Measurements from ENCODE around the gene GLOD5. TPM values are rescaled to one million over a fixed set of nuclear protein-coding genes. Genes with fewer than 3 reads are reported as not detected.

Gene GLOD5
- total and polyA plus RNA-seq, 2 donors = 0.07 TPM; not detected in 1

- Histone ChIP-seq H3K27ac (ENCODE audit: low read depth in 1 of 2, low read length in 1 of 2) (no peak overlapping the region), H3K9me3 (ENCODE audit: control insufficient read depth in 2 of 2, insufficient read depth in 1 of 2, low read length in 1 of 2) (no peaks in the 10 kb centered on the region), H3K27me3 (ENCODE audit: control insufficient read depth in 2 of 2, insufficient read depth in 1 of 2, low read length in 1 of 2) (no peaks in the 10 kb centered on the region), H3K4me3 (ENCODE audit: low read length in 2 of 2) (no peak overlapping the region), H3K36me3 (ENCODE audit: control insufficient read depth in 2 of 2, insufficient read depth in 2 of 2, low read length in 1 of 2) (no peaks in the 10 kb centered on the region), H3K4me1 (ENCODE audit: control insufficient read depth in 2 of 2, insufficient read depth in 2 of 2, low read length in 2 of 2) (peaks cover 0 to 7% of the 10 kb centered on the region in 2 donors)
- WGBS = 94% methylated on average over 6 of the region's 6 CpGs
- no peak for DNase-seq (ENCODE audit: low read depth in 6 of 9, low spot score in 9 of 9)
Observed at GRCh38 chrX:48786825-48787504, 25.4 kb downstream of the GLOD5 start.

- Histone ChIP-seq H3K36me3 (ENCODE audit: control insufficient read depth in 2 of 2, insufficient read depth in 2 of 2, low read length in 1 of 2) (no peaks in the 10 kb centered on the region), H3K27me3 (ENCODE audit: control insufficient read depth in 2 of 2, insufficient read depth in 1 of 2, low read length in 1 of 2) (no peaks in the 10 kb centered on the region), H3K27ac (ENCODE audit: low read depth in 1 of 2, low read length in 1 of 2) (no peak overlapping the region), H3K4me3 (ENCODE audit: low read length in 2 of 2) (no peak overlapping the region), H3K9me3 (ENCODE audit: control insufficient read depth in 2 of 2, insufficient read depth in 1 of 2, low read length in 1 of 2) (no peaks in the 10 kb centered on the region), H3K4me1 (ENCODE audit: control insufficient read depth in 2 of 2, insufficient read depth in 2 of 2, low read length in 2 of 2) (peaks cover 0 to 7% of the 10 kb centered on the region in 2 donors)
- 87% methylated on average over 17 of the region's 17 CpGs for WGBS
- no peak for DNase-seq (ENCODE audit: low read depth in 6 of 9, low spot score in 9 of 9)
Observed at GRCh38 chrX:48787505-48788443, 26.2 kb downstream of the GLOD5 start.

- H3K4me3 ChIP-seq (ENCODE audit: low read length in 2 of 2) = no peak overlapping the region
Observed at GRCh38 chrX:48789366-48790220, 28.0 kb downstream of the GLOD5 start.

GRCh38 chrX:48790477-48790876 is 28.9 kb downstream of the GLOD5 start:
- no peak for DNase-seq (ENCODE audit: low read depth in 6 of 9, low spot score in 9 of 9)
- Histone ChIP-seq H3K4me1 (ENCODE audit: control insufficient read depth in 2 of 2, insufficient read depth in 2 of 2, low read length in 2 of 2) (peaks cover 0 to 7% of the 10 kb centered on the region in 2 donors), H3K27me3 (ENCODE audit: control insufficient read depth in 2 of 2, insufficient read depth in 1 of 2, low read length in 1 of 2) (no peaks in the 10 kb centered on the region), H3K27ac (ENCODE audit: low read depth in 1 of 2, low read length in 1 of 2) (no peak overlapping the region), H3K36me3 (ENCODE audit: control insufficient read depth in 2 of 2, insufficient read depth in 2 of 2, low read length in 1 of 2) (no peaks in the 10 kb centered on the region), H3K9me3 (ENCODE audit: control insufficient read depth in 2 of 2, insufficient read depth in 1 of 2, low read length in 1 of 2) (no peaks in the 10 kb centered on the region), H3K4me3 (ENCODE audit: low read length in 2 of 2) (no peak overlapping the region)
- WGBS = 96% methylated on average over 5 of the region's 5 CpGs

More at GRCh38 chrX:48789366-48790220, 28.0 kb downstream of the GLOD5 start:
- 28% methylated on average over 7 of the region's 7 CpGs for WGBS
- Histone ChIP-seq H3K36me3 (ENCODE audit: control insufficient read depth in 2 of 2, insufficient read depth in 2 of 2, low read length in 1 of 2) (no peaks in the 10 kb centered on the region), H3K27me3 (ENCODE audit: control insufficient read depth in 2 of 2, insufficient read depth in 1 of 2, low read length in 1 of 2) (no peaks in the 10 kb centered on the region), H3K27ac (ENCODE audit: low read depth in 1 of 2, low read length in 1 of 2) (no peak overlapping the region), H3K4me1 (ENCODE audit: control insufficient read depth in 2 of 2, insufficient read depth in 2 of 2, low read length in 2 of 2) (peaks cover 0 to 7% of the 10 kb centered on the region in 2 donors), H3K9me3 (ENCODE audit: control insufficient read depth in 2 of 2, insufficient read depth in 1 of 2, low read length in 1 of 2) (no peaks in the 10 kb centered on the region)
- DNase-seq (ENCODE audit: low read depth in 6 of 9, low spot score in 9 of 9) = peak in 2 of 9 donors; percentile 2 to 22

- no peak for DNase-seq (ENCODE audit: low read depth in 6 of 9, low spot score in 9 of 9)
- H3K4me1 ChIP-seq (ENCODE audit: control insufficient read depth in 2 of 2, insufficient read depth in 2 of 2, low read length in 2 of 2) = peaks cover 0 to 7% of the 10 kb centered on the region in 2 donors
- H3K27me3 ChIP-seq (ENCODE audit: control insufficient read depth in 2 of 2, insufficient read depth in 1 of 2, low read length in 1 of 2) = no peaks in the 10 kb centered on the region
- no peak overlapping the region for H3K4me3 ChIP-seq (ENCODE audit: low read length in 2 of 2)
- no peaks in the 10 kb centered on the region for H3K36me3 ChIP-seq (ENCODE audit: control insufficient read depth in 2 of 2, insufficient read depth in 2 of 2, low read length in 1 of 2)
- H3K27ac ChIP-seq (ENCODE audit: low read depth in 1 of 2, low read length in 1 of 2) = no peak overlapping the region
- no peaks in the 10 kb centered on the region for H3K9me3 ChIP-seq (ENCODE audit: control insufficient read depth in 2 of 2, insufficient read depth in 1 of 2, low read length in 1 of 2)
- WGBS = 96% methylated on average over 11 of the region's 11 CpGs
Observed at GRCh38 chrX:48791063-48791820, 29.7 kb downstream of the GLOD5 start.

- no peaks in the 10 kb centered on the region for H3K9me3 ChIP-seq (ENCODE audit: control insufficient read depth in 2 of 2, insufficient read depth in 1 of 2, low read length in 1 of 2)
- WGBS = 97% methylated on average over 7 of the region's 7 CpGs
- H3K27ac ChIP-seq (ENCODE audit: low read depth in 1 of 2, low read length in 1 of 2) = no peak overlapping the region
- H3K4me3 ChIP-seq (ENCODE audit: low read length in 2 of 2) = no peak overlapping the region
- DNase-seq (ENCODE audit: low read depth in 6 of 9, low spot score in 9 of 9) = no peak
- no peaks in the 10 kb centered on the region for H3K36me3 ChIP-seq (ENCODE audit: control insufficient read depth in 2 of 2, insufficient read depth in 2 of 2, low read length in 1 of 2)
- peaks cover 0 to 7% of the 10 kb centered on the region in 2 donors for H3K4me1 ChIP-seq (ENCODE audit: control insufficient read depth in 2 of 2, insufficient read depth in 2 of 2, low read length in 2 of 2)
- no peaks in the 10 kb centered on the region for H3K27me3 ChIP-seq (ENCODE audit: control insufficient read depth in 2 of 2, insufficient read depth in 1 of 2, low read length in 1 of 2)
Observed at GRCh38 chrX:48792219-48792618, 30.7 kb downstream of the GLOD5 start.

- peaks cover 0 to 7% of the 10 kb centered on the region in 2 donors for H3K4me1 ChIP-seq (ENCODE audit: control insufficient read depth in 2 of 2, insufficient read depth in 2 of 2, low read length in 2 of 2)
- DNase-seq (ENCODE audit: low read depth in 6 of 9, low spot score in 9 of 9) = no peak
- no peaks in the 10 kb centered on the region for H3K27me3 ChIP-seq (ENCODE audit: control insufficient read depth in 2 of 2, insufficient read depth in 1 of 2, low read length in 1 of 2)
- no peak overlapping the region for H3K27ac ChIP-seq (ENCODE audit: low read depth in 1 of 2, low read length in 1 of 2)
- 97% methylated on average over 4 of the region's 4 CpGs for WGBS
- H3K36me3 ChIP-seq (ENCODE audit: control insufficient read depth in 2 of 2, insufficient read depth in 2 of 2, low read length in 1 of 2) = no peaks in the 10 kb centered on the region
- no peaks in the 10 kb centered on the region for H3K9me3 ChIP-seq (ENCODE audit: control insufficient read depth in 2 of 2, insufficient read depth in 1 of 2, low read length in 1 of 2)
- no peak overlapping the region for H3K4me3 ChIP-seq (ENCODE audit: low read length in 2 of 2)
Observed at GRCh38 chrX:48793935-48794334, 32.4 kb downstream of the GLOD5 start.

GRCh38 chrX:48794340-48794910 is 32.9 kb downstream of the GLOD5 start:
- 96% methylated on average over 12 of the region's 12 CpGs for WGBS
- Histone ChIP-seq H3K27ac (ENCODE audit: low read depth in 1 of 2, low read length in 1 of 2) (no peak overlapping the region), H3K9me3 (ENCODE audit: control insufficient read depth in 2 of 2, insufficient read depth in 1 of 2, low read length in 1 of 2) (no peaks in the 10 kb centered on the region), H3K27me3 (ENCODE audit: control insufficient read depth in 2 of 2, insufficient read depth in 1 of 2, low read length in 1 of 2) (no peaks in the 10 kb centered on the region), H3K36me3 (ENCODE audit: control insufficient read depth in 2 of 2, insufficient read depth in 2 of 2, low read length in 1 of 2) (no peaks in the 10 kb centered on the region), H3K4me1 (ENCODE audit: control insufficient read depth in 2 of 2, insufficient read depth in 2 of 2, low read length in 2 of 2) (peaks cover 0 to 5% of the 10 kb centered on the region in 2 donors), H3K4me3 (ENCODE audit: low read length in 2 of 2) (no peak overlapping the region)
- no peak for DNase-seq (ENCODE audit: low read depth in 6 of 9, low spot score in 9 of 9)

Measured in thymus (tissue), 11 donors.